Right lobe of liver (tissue), 6 donors: ENCODE data around the gene CTSS. TPM values are rescaled to one million over a fixed set of nuclear protein-coding genes. Genes with fewer than 3 reads are reported as not detected.
"Not testable (repeated sequence)": the region's sequence is repeated elsewhere in the genome, so short reads cannot be mapped to it uniquely, and the experiment has no call there.

Source experiments
- ATAC-seq, 4 donors: fragments of 200-7000 bp; cut with Tn5 transposase; one replicate each; pipeline ENCODE4 v1.9.1; 2020; ENCODE audit warnings: mild to moderate bottlenecking in 4 of 4, moderate library complexity in 4 of 4
- DNase-seq, 3 donors: peaks; one replicate each; pipeline ENCODE4 v3.0.0-alpha.2; 2020
- H3K27ac ChIP-seq, 3 donors: fragments of 200-600 bp; one replicate each; pipeline ENCODE4 v1.8.0; 2022
- H3K27me3 ChIP-seq, 2 donors: fragments of 200-600 bp; one replicate each; pipeline ENCODE4 v1.8.0; 2022
- H3K36me3 ChIP-seq, 4 donors: fragments of 200-600 bp; sonication (generic) in 1 of 4; one replicate each; pipeline versions ENCODE4 v1.5.1 to v1.8.0; 2017 to 2022; ENCODE audit warnings: control low read depth in 1 of 4
- H3K4me1 ChIP-seq, 4 donors: fragments of 200-600 bp; sonication (generic) in 1 of 4; one replicate each; pipeline versions ENCODE4 v1.5.1 to v1.8.0; 2017 to 2022; ENCODE audit warnings: control low read depth in 1 of 4
- H3K4me3 ChIP-seq, 3 donors: fragments of 200-600 bp; one replicate each; pipeline ENCODE4 v1.8.0; 2022
- H3K9me3 ChIP-seq, 4 donors: fragments of 200-600 bp; sonication (generic) in 1 of 4; one replicate each; pipeline versions ENCODE4 v1.5.1 to v1.8.0; 2017 to 2022; ENCODE audit warnings: control low read depth in 1 of 4
- CTCF ChIP-seq, 4 donors: fragments of 200-600 bp in 3 of 4; fragments of 450-650 bp in 1 of 4; IDR thresholded peaks; one replicate each; pipeline versions ENCODE4 v1.5.1 to v1.8.0; 2016 to 2022; ENCODE audit warnings: antibody characterized with exemption in 4 of 4, mild to moderate bottlenecking in 2 of 4
- POLR2A ChIP-seq: fragments of 450-650 bp; IDR thresholded peaks from one replicate; pipeline ENCODE4 v1.6.1; 2017; ENCODE audit warnings: antibody characterized with exemption, mild to moderate bottlenecking
- WGBS: methylation state at CpG from one replicate; pipeline ENCODE4 v1.1.6; 2018; ENCODE audit warnings: low coverage, low lambda C conversion rate; ENCODE audit not compliant: insufficient coverage; ENCODE audit errors: missing lambda C conversion rate; 5-methylcytosine and 5-hydroxymethylcytosine counted together
- intact Hi-C, 2 donors: fragments of 100-400 bp; cut with DNase I; formaldehyde crosslinking; loops; one replicate each; pipeline versions ENCODE4 v1.11.2 to v1.14.1; 2022
- total RNA-seq, 6 experiments: library from RNA; depleted of rRNA in 2 of 6; stranded (reverse); fragments of >200 nt in 2 of 6; fragmentation: NEBNext Ultra II Directional in 3 of 6; extraction: Animal tissue kit (Norgen Biotek cat#: 25700) in 3 of 6; gene quantifications; one replicate each; pipeline versions ENCODE4 v1.1.0 to v1.2.4, GENCODE V29; 2016 to 2023
- donor health status: DM: no; HTN: yes; CAD: no.
- donor health status: DM: no; HTN: no; CAD: no.
- donor health status: DM: no; HTN: no; CAD: no.
- donor health status: DM: no; HTN: yes; CAD: no.
- donor health status: DM: no; HTN: yes; CAD: no.

The CTSS gene
- total RNA-seq, 6 experiments from 2014 or later = 23.9 to 195 (median 61.4) TPM

- H3K4me1 ChIP-seq = no peaks in the 10 kb centered on the region
- ATAC-seq = no peak
Measured at GRCh38 chr1:150772326-150772725, 6.7 kb upstream of the CTSS start.

GRCh38 chr1:150767704-150768103 is 2.1 kb upstream of the CTSS start:
- H3K9me3 ChIP-seq, intact Hi-C loops, H3K4me3 ChIP-seq, H3K27me3 ChIP-seq, ATAC-seq, H3K27ac ChIP-seq, H3K4me1 ChIP-seq, DNase-seq, H3K36me3 ChIP-seq: not testable (repeated sequence)
- 63% methylated on average over 1 of the region's 1 CpG for WGBS

More at GRCh38 chr1:150772326-150772725, 6.7 kb upstream of the CTSS start:
- intact Hi-C loops = no loop called here
- TF ChIP-seq CTCF (IDR thresholded peaks at IDR 0.05) = no peak
- TF ChIP-seq POLR2A = no peak
- Histone ChIP-seq H3K36me3 (no peaks in the 10 kb centered on the region), H3K4me3 (no peak overlapping the region), H3K27ac (no peak overlapping the region), H3K9me3 (no peaks in the 10 kb centered on the region), H3K27me3 (no peaks in the 10 kb centered on the region)
- no peak for DNase-seq
- 81% methylated on average over 4 of the region's 4 CpGs for WGBS

GRCh38 chr1:150765977-150766301 is 361 bp upstream of the CTSS start:
- intact Hi-C loops = not testable (repeated sequence)
- peak overlapping the region; percentile 64 to 86 (median 71) for H3K27ac ChIP-seq
- WGBS = 100% methylated on average over 1 of the region's 1 CpG

GRCh38 chr1:150764617-150765101 is 919 bp downstream of the CTSS start:
- H3K4me1 ChIP-seq = peaks cover 0 to 6% (median 3%) of the 10 kb centered on the region in 4 donors
- 11% methylated on average over 2 of the region's 2 CpGs for WGBS
- peak; percentile 73 to 84 (median 78) for ATAC-seq
- peak overlapping the region; percentile 64 to 86 (median 71) for H3K27ac ChIP-seq
- H3K4me3 ChIP-seq = peak overlapping the region; percentile 37 to 46 (median 38)
- no peak for DNase-seq
- no peaks in the 10 kb centered on the region for H3K36me3 ChIP-seq
- H3K27me3 ChIP-seq = no peaks in the 10 kb centered on the region
- intact Hi-C loops = no loop called here
- no peak for TF ChIP-seq CTCF (IDR thresholded peaks at IDR 0.05)
- TF ChIP-seq POLR2A = no peak
- H3K9me3 ChIP-seq = no peaks in the 10 kb centered on the region

More at GRCh38 chr1:150765977-150766301, 361 bp upstream of the CTSS start:
- H3K36me3 ChIP-seq, H3K9me3 ChIP-seq, DNase-seq, H3K4me1 ChIP-seq, H3K27me3 ChIP-seq, ATAC-seq: not testable (repeated sequence)
- peak overlapping the region in 2 of 3 donors; percentile 37 to 46 for H3K4me3 ChIP-seq

- H3K27me3 ChIP-seq = no peaks in the 10 kb centered on the region
- ATAC-seq = no peak
- peaks cover 0 to 6% (median 3%) of the 10 kb centered on the region in 4 donors for H3K4me1 ChIP-seq
- H3K9me3 ChIP-seq = no peaks in the 10 kb centered on the region
- no peaks in the 10 kb centered on the region for H3K36me3 ChIP-seq
- H3K27ac ChIP-seq = no peak overlapping the region
- no peak for DNase-seq
- TF ChIP-seq POLR2A (no peak), CTCF (IDR thresholded peaks at IDR 0.05) (no peak)
- no peak overlapping the region for H3K4me3 ChIP-seq
- WGBS = 75% methylated on average over 3 of the region's 3 CpGs
- intact Hi-C loops = no loop called here
Measured at GRCh38 chr1:150763018-150763417, 2.6 kb downstream of the CTSS start.

GRCh38 chr1:150762552-150762951 is 3.0 kb downstream of the CTSS start:
- intact Hi-C loops = no loop called here
- no peaks in the 10 kb centered on the region for H3K27me3 ChIP-seq

More at GRCh38 chr1:150762552-150762951, 3.0 kb downstream of the CTSS start:
- WGBS = 72% methylated on average over 2 of the region's 2 CpGs
- Histone ChIP-seq H3K4me3 (no peak overlapping the region), H3K9me3 (no peaks in the 10 kb centered on the region), H3K4me1 (peaks cover 0 to 6% (median 3%) of the 10 kb centered on the region in 4 donors), H3K36me3 (no peaks in the 10 kb centered on the region), H3K27ac (no peak overlapping the region)
- ATAC-seq (no peak), DNase-seq (no peak)
- TF ChIP-seq CTCF (IDR thresholded peaks at IDR 0.05) = no peak
- TF ChIP-seq POLR2A = no peak
